Ovary (tissue), 9 donors: ENCODE results near the gene PEX14. TPM values are rescaled to one million over a fixed set of nuclear protein-coding genes. Genes with fewer than 3 reads are reported as not detected.

Experiments used
- DNase-seq, 5 donors: peaks; one replicate each; pipeline ENCODE4 v3.0.0-alpha.2; 2019 to 2020
- H3K27ac ChIP-seq, 2 donors: fragments of 200-600 bp; one replicate each; pipeline versions ENCODE4 v1.5.1 to v1.8.0; 2019 to 2022
- H3K27me3 ChIP-seq: fragments of 200-600 bp; one replicate; pipeline ENCODE4 v1.8.0; 2022
- H3K36me3 ChIP-seq: fragments of 200-600 bp; sonication (generic); one replicate; pipeline ENCODE4 v1.5.1; 2019
- H3K4me1 ChIP-seq: one replicate; pipeline ENCODE4 v1.8.1; 2013; ENCODE audit warnings: mild to moderate bottlenecking, moderate library complexity; ENCODE audit not compliant: insufficient read depth
- H3K4me3 ChIP-seq: fragments of 200-600 bp; sonication (generic); one replicate; pipeline ENCODE4 v1.5.1; 2017
- H3K9me3 ChIP-seq, 2 donors: fragments of 200-600 bp in 1 of 2; sonication (generic) in 1 of 2; one replicate each; pipeline versions ENCODE4 v1.5.1 to v1.8.1; 2013 to 2019; ENCODE audit warnings: mild to moderate bottlenecking in 1 of 2, moderate library complexity in 1 of 2
- EP300 ChIP-seq: sonication (generic); formaldehyde crosslinking; IDR thresholded peaks from one replicate; pipeline ENCODE4 v1.6.1; 2017; ENCODE audit warnings: antibody characterized with exemption
- POLR2A ChIP-seq: fragments of 450-650 bp; IDR thresholded peaks from one replicate; pipeline ENCODE4 v1.6.1; 2017; ENCODE audit warnings: antibody characterized with exemption, mild to moderate bottlenecking, moderate library complexity
- WGBS, 3 donors: extraction: QIAGEN DNeasy Blood & Tissue Kit in 1 of 3; methylation state at CpG; one replicate each; pipeline versions ENCODE4 v1.1.5 to v1.1.7; 2013 to 2017; 5-methylcytosine and 5-hydroxymethylcytosine counted together
- intact Hi-C, 4 donors: fragments of 100-400 bp; cut with DNase I; formaldehyde crosslinking; loops; one replicate each; pipeline versions ENCODE4 v1.11.0 to v1.15.1; 2022 to 2023
- polyA plus RNA-seq, 2 donors: library from polyadenylated mRNA; stranded (reverse); fragments of 200-250 nt in 1 of 2; fragments of 350-450 nt in 1 of 2; fragmentation: Illumina TruSeq in 1 of 2; extraction: RNeasy Lipid Tissue Mini Kit (QIAGEN cat#74804) in 1 of 2; gene quantifications; one replicate each; pipeline ENCODE4 v1.2.3, GENCODE V29; 2013 to 2014
- total RNA-seq, 7 donors: library from RNA; depleted of rRNA in 2 of 7; stranded (reverse); fragments of >200 nt in 2 of 7; fragmentation: NEBNext Ultra II Directional in 3 of 7; extraction: Animal tissue kit (Norgen Biotek cat#: 25700) in 3 of 7; gene quantifications; one replicate each; pipeline versions ENCODE4 v1.1.0 to v1.2.4, GENCODE V29; 2016 to 2023
- TF ChIP-seq, protein P1 (sequence below), 3 donors: fragments of 450-650 bp in 2 of 3; fragments of 200-600 bp in 1 of 3; IDR thresholded peaks; one replicate each; pipeline versions ENCODE4 v1.5.1 to v1.8.0; 2016 to 2022; ENCODE audit warnings: antibody characterized with exemption in 3 of 3, mild to moderate bottlenecking in 1 of 3
- donor health status: DM: no; HTN: no; CAD: no; lungs with moderate emphysema.
- donor health status: DM: no; HTN: no; CAD: no.
- donor health status: Bipolar disorder and iron deficiency.
- donor health status: DM: yes; HTN: yes; CAD: no.
- donor health status: DM: no; HTN: no; CAD: no.
- donor health status: DM: yes; HTN: yes; CAD: no.

PEX14 gene
- total and polyA plus RNA-seq, 9 donors: 3.3 to 22.9 (median 16.7) TPM

DNA sequence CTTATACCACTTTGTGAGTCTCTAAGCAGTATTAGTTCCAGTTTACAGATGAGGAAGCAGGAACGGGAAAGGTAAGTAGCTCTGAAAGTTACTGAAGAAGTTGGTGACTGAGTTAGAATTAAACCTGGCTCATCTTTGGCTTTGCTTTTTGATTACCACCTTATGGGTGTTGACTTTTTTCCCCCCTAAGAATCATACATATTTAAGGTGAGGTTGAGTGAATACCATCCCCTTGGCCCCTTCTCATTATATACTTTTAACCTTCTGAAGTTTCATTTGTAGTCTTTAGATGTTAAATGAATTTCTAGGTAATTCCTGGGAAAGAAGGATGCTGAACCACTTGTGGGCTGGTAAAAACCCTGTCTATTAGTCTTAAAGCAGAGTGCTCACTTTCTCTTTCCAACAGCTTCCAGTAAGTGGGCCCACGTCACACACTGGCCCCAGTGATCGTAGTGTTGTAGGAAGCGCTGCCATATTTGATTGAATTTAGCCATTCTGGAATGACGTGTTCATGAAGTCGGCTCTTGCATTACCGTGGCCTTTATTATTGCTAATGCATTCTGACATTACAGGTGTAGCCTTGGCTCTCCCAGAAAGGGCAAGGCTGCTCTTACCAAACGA is 46.9 kb downstream of the PEX14 start:
- Histone ChIP-seq H3K4me3 (no peak overlapping the region), H3K36me3 (no peaks in the 10 kb centered on the region), H3K9me3 (no peaks in the 10 kb centered on the region), H3K27ac (no peak overlapping the region), H3K4me1 (peaks cover 3% of the 10 kb centered on the region), H3K27me3 (no peaks in the 10 kb centered on the region)
- WGBS, 3 donors: 90 to 93% (median 92%) methylated on average over 8 of the region's 8 CpGs
- intact Hi-C loops: no loop called here
- TF ChIP-seq EP300: no peak
- TF ChIP-seq, protein P1, sequence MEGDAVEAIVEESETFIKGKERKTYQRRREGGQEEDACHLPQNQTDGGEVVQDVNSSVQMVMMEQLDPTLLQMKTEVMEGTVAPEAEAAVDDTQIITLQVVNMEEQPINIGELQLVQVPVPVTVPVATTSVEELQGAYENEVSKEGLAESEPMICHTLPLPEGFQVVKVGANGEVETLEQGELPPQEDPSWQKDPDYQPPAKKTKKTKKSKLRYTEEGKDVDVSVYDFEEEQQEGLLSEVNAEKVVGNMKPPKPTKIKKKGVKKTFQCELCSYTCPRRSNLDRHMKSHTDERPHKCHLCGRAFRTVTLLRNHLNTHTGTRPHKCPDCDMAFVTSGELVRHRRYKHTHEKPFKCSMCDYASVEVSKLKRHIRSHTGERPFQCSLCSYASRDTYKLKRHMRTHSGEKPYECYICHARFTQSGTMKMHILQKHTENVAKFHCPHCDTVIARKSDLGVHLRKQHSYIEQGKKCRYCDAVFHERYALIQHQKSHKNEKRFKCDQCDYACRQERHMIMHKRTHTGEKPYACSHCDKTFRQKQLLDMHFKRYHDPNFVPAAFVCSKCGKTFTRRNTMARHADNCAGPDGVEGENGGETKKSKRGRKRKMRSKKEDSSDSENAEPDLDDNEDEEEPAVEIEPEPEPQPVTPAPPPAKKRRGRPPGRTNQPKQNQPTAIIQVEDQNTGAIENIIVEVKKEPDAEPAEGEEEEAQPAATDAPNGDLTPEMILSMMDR (IDR thresholded peaks at IDR 0.05): no peak
- no peak for TF ChIP-seq POLR2A
- no peak for DNase-seq

DNA sequence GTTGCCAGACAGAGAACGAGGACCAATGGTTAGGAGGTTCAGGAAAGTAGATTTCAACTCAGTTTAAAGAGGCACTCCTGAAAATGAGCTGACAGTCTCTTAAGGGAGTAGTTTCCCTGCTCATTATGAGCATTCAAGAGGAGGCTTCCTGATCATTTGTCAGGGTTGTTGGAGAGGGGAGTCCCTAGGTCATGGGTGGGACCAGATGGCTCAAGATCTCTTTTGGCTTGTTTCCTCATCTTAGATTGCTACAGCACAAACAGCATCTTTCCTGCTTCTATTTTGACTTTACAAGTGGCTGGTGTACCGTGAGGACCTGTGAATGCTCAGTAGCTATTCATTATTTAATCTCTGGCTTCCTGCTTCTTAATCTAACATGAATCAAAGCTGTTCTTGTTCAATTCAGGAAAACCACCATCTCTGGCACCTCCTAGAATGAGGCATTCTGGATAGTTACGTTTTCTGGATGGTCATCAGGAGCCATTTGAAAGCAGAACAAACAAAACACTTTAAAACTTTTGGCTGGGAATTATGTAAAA is 47.6 kb downstream of the PEX14 start:
- no peak for TF ChIP-seq EP300
- no peak overlapping the region for H3K4me3 ChIP-seq
- WGBS, 3 donors: 73 to 77% (median 75%) methylated on average over 3 of the region's 3 CpGs
- intact Hi-C loops: no loop called here
- DNase-seq: no peak
- no peak overlapping the region for H3K27ac ChIP-seq
- H3K4me1 ChIP-seq: no peaks in the 10 kb centered on the region
- H3K27me3 ChIP-seq: no peaks in the 10 kb centered on the region
- no peaks in the 10 kb centered on the region for H3K9me3 ChIP-seq
- H3K36me3 ChIP-seq: no peaks in the 10 kb centered on the region

DNA sequence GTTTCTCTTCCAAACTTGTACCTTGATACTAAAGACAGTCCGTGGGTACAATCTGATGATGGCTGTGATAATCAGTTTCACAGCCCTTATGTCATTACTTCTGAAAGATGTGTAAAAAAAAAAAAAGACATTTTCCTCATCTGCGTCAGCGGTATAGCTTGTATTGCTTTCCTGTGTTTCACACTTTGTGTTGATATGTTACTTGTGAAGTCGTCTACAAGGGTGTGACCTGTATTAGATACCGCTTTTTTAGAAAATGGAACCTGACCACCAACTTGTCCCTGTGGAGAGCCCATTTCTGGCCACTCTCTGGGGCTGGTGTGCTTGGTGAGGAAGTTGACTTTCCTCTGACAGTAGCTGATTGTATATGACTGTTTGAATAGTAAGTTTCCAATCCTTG is 50.5 kb downstream of the PEX14 start:
- Histone ChIP-seq H3K9me3 (no peaks in the 10 kb centered on the region), H3K27ac (no peak overlapping the region), H3K4me3 (no peak overlapping the region), H3K4me1 (peaks cover 1% of the 10 kb centered on the region), H3K36me3 (no peaks in the 10 kb centered on the region), H3K27me3 (no peaks in the 10 kb centered on the region)
- WGBS, 3 donors: 91 to 98% (median 96%) methylated on average over 5 of the region's 5 CpGs
- DNase-seq: no peak
- intact Hi-C loops: no loop called here
- TF ChIP-seq POLR2A (no peak), EP300 (no peak)
- TF ChIP-seq, protein P1 (IDR thresholded peaks at IDR 0.05): no peak

DNA sequence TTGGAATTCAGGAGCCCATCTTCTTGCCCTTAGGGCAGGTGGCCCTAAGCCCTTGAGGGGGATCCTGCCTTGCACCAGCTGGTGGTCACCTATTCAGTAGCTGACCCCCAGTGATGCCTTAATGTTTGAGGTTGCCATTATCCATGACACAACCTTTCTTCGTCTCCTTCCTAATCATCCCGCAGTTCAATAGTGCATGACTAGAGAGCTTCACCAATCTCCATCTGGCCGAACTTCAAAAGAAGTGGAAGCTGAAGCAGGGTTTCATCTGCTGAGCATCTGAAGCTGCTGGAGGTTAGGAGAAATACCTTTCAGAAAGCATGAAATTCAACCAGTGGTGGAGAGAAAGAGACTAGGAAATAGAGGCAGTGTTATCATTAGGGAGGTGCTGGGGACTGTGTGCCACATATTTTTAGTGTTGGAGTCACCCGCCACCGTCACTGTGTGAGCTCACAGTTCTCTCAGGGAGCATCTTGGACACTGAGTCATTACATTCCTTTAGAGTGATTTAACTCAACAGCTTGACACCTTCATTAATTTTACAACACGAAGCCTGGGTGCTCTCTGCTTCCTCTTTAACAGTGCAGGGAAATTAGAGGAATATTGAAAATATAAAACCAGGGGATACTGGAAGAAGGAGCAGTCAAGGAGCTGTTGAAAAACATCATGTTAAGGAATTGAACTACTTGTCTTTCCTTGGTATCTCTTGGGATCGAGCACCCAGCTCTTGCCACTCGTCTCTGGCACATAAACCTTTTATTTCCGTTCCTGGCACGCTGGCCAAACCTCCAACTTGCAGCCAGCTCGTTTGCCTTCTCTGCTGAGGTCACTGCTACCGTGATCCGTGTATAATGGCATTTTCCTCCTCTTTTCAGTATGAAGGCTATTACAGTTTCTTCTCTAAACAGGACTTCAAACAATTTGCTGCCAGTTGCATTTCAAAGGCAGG is 53.6 kb downstream of the PEX14 start:
- 56 to 83% (median 79%) methylated on average over 13 of the region's 13 CpGs for WGBS, 3 donors
- no peak for TF ChIP-seq EP300
- TF ChIP-seq, protein P1 (IDR thresholded peaks at IDR 0.05): no peak
- TF ChIP-seq POLR2A: no peak
- no peak for DNase-seq
- H3K36me3 ChIP-seq: no peaks in the 10 kb centered on the region
- no peak overlapping the region for H3K27ac ChIP-seq
- no peaks in the 10 kb centered on the region for H3K27me3 ChIP-seq
- H3K4me1 ChIP-seq: peaks cover 6% of the 10 kb centered on the region
- intact Hi-C loops: loop anchor here in 1 of 4 donors (2.0 kb wide), 1 partner anchor 338 kb away; no protein-coding TSS in a partner anchor
- H3K4me3 ChIP-seq: no peak overlapping the region
- no peaks in the 10 kb centered on the region for H3K9me3 ChIP-seq
